22Rv1 (cell line): ENCODE results near the gene RSRC1.

ENCODE experiments used
- H3K27ac ChIP-seq: fragments of 450-650 bp; 2 replicates; pipeline ENCODE4 v1.5.1; 2017
- ZFX ChIP-seq: fragments of 450-650 bp; IDR thresholded peaks from 2 replicates; pipeline ENCODE4 v1.6.1; 2017; ENCODE audit warnings: antibody characterized with exemption, borderline replicate concordance
- TF ChIP-seq, protein P1 (sequence below): fragments of 450-650 bp; IDR thresholded peaks from 2 replicates; pipeline ENCODE4 v1.5.1; 2017; ENCODE audit warnings: mild to moderate bottlenecking

The RSRC1 gene

DNA sequence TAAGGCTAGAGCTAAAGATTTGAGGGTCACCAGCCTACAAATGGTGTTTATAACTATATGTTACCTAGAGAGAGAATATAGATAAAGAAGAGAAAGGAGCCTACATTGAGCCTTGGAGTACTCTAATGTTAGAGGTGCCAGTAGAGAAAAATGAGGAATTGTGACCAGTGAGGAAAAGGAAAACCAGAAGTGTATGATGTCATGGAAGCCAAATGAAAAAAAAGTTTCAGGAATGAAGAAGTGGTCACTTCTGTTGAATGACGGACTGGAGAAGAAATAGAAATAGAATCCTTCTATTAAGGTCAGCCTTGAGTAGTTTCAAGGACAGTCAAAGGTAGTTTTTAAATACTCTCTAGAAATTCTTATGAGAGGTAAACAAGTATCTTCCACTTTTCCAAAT lies 409.9 kb downstream of the RSRC1 start:
- TF ChIP-seq ZFX: no peak
- TF ChIP-seq, protein P1, sequence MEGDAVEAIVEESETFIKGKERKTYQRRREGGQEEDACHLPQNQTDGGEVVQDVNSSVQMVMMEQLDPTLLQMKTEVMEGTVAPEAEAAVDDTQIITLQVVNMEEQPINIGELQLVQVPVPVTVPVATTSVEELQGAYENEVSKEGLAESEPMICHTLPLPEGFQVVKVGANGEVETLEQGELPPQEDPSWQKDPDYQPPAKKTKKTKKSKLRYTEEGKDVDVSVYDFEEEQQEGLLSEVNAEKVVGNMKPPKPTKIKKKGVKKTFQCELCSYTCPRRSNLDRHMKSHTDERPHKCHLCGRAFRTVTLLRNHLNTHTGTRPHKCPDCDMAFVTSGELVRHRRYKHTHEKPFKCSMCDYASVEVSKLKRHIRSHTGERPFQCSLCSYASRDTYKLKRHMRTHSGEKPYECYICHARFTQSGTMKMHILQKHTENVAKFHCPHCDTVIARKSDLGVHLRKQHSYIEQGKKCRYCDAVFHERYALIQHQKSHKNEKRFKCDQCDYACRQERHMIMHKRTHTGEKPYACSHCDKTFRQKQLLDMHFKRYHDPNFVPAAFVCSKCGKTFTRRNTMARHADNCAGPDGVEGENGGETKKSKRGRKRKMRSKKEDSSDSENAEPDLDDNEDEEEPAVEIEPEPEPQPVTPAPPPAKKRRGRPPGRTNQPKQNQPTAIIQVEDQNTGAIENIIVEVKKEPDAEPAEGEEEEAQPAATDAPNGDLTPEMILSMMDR: no peak
- H3K27ac ChIP-seq: no peak overlapping the region

DNA sequence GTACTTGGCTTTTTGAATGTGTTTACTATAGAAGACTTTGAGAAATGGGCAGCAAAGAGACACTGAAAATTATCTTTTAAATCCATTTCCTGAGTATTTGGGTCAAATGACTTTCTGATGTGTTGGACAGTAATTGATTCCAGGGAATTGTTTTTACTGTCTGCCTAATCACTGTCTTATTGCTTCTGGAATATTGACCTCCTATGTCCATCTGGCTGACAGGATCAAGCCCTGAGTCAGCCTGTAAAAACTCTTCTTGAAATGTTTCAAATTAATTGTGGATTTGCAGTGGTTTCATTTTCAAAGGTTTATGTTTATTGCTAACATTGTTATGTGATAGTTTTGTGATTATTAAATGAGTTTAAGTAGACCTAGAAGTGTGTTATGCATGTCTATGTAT lies 410.5 kb downstream of the RSRC1 start:
- H3K27ac ChIP-seq: no peak overlapping the region
- TF ChIP-seq, protein P1: no peak
- TF ChIP-seq ZFX: no peak

GRCh38 chr3:158522221-158523136 lies 412.6 kb downstream of the RSRC1 start:
- H3K27ac ChIP-seq: no peak overlapping the region
- TF ChIP-seq, protein P1: no peak
- TF ChIP-seq ZFX: no peak

- H3K27ac ChIP-seq: no peak overlapping the region
- no peak for TF ChIP-seq ZFX
- TF ChIP-seq, protein P1: no peak
These were observed 418.3 kb downstream of the RSRC1 start for GRCh38 chr3:158528076-158528674.

DNA sequence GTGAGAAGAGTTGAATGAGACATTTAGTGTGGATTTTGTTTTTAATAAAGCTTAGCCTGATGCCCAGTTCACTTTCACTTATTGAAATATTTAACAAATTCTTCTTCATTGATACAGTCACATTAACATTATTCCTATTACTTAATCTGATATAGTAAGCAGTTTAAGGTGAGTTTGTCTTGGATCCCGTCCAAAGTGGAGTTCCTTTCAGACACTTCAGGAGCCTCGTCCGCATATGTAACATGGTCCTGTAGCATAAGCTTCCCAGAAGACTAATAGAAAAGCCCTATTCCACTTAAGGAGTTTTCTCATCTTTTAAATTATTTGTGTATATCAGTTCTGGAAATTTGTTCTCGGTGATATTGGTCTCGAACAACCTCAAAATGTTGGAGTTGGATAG lies 421.4 kb downstream of the RSRC1 start:
- TF ChIP-seq, protein P1: no peak
- no peak for TF ChIP-seq ZFX
- H3K27ac ChIP-seq: no peak overlapping the region

- H3K27ac ChIP-seq: no peak overlapping the region
- no peak for TF ChIP-seq ZFX
- TF ChIP-seq, protein P1: peak; percentile 82
These were observed 422.3 kb downstream of the RSRC1 start for GRCh38 chr3:158532099-158532734.
